SK-N-SH (cell line): ENCODE measurements around the gene RUNDC3A. TPM values are rescaled to one million over a fixed set of nuclear protein-coding genes. Genes with fewer than 3 reads are reported as not detected.

Experiments used
- CTCF ChIA-PET: fragments of 300-600, 350-600 bp; formaldehyde crosslinking; extraction: SDS; loops from one replicate; lab custom pipeline; 2021; lab: Yijun Ruan, JAX
- POLR2A ChIA-PET: fragments of 350-600 bp; sonication (Branson Sonifier 250); formaldehyde crosslinking; extraction: SDS; loops from one replicate; lab custom pipeline; 2020; ENCODE audit warnings: antibody characterized with exemption, inconsistent platforms; lab: Yijun Ruan, JAX
- DNase-seq: peaks from one replicate; pipeline ENCODE4 v3.0.0; 2012
- H2AFZ ChIP-seq: fragments of 200-600 bp; sonication (generic); 2 replicates; pipeline ENCODE4 v1.8.1; 2016; ENCODE audit warnings: antibody characterized with exemption, mild to moderate bottlenecking, low read depth
- H3F3A ChIP-seq: fragments of 200-600 bp; sonication (generic); replicated peaks from 2 replicates; pipeline ENCODE3; 2016; ENCODE audit warnings: antibody characterized with exemption, mild to moderate bottlenecking; ENCODE audit not compliant: insufficient read depth
- H3K27ac ChIP-seq, 2 experiments: fragments of 200-500 bp in 1 of 2; fragments of 200-600 bp in 1 of 2; sonication (Bioruptor generic) in 1 of 2; sonication (generic), shearing (Covaris generic) in 1 of 2; 2 replicates each; pipeline versions ENCODE4 v1.5.1 to v1.6.1; 2014 to 2016; ENCODE audit warnings: low read depth in 2 of 2, inconsistent platforms in 1 of 2, low read length in 1 of 2, mild to moderate bottlenecking in 1 of 2, mixed read lengths in 1 of 2
- H3K27me3 ChIP-seq: fragments of 200-600 bp; sonication (generic), shearing (Covaris generic); 2 replicates; pipeline ENCODE4 v1.6.1; 2016; ENCODE audit warnings: mixed run types; ENCODE audit not compliant: insufficient read depth
- H3K36me3 ChIP-seq, 2 experiments: fragments of 200-500 bp in 1 of 2; fragments of 200-600 bp in 1 of 2; sonication (Bioruptor generic) in 1 of 2; sonication (generic) in 1 of 2; replicated peaks in 1 of 2; 2 replicates each; pipeline versions ENCODE3 to v1.5.1; 2014 to 2016; ENCODE audit warnings: low read length in 1 of 2, mild to moderate bottlenecking in 1 of 2; ENCODE audit not compliant: insufficient read depth in 2 of 2, control insufficient read depth in 1 of 2
- H3K4me1 ChIP-seq, 2 experiments: fragments of 200-500 bp in 1 of 2; fragments of 200-600 bp in 1 of 2; sonication (Bioruptor generic) in 1 of 2; sonication (generic), shearing (Covaris generic) in 1 of 2; 2 replicates each; pipeline versions ENCODE4 v1.5.1 to v1.6.1; 2014 to 2016; ENCODE audit warnings: low read depth in 1 of 2, low read length in 1 of 2, mixed run types in 1 of 2; ENCODE audit not compliant: insufficient read depth in 2 of 2, control insufficient read depth in 1 of 2
- H3K4me2 ChIP-seq: fragments of 200-600 bp; sonication (generic), shearing (Covaris generic); 2 replicates; pipeline ENCODE4 v1.6.1; 2017; ENCODE audit warnings: mixed run types
- H3K4me3 ChIP-seq, 2 experiments: fragments of 200-500 bp in 1 of 2; fragments of 200-600 bp in 1 of 2; sonication (Bioruptor generic) in 1 of 2; sonication (generic), shearing (Covaris generic) in 1 of 2; 2 replicates each; pipeline versions ENCODE4 v1.5.1 to v1.8.1; 2014 to 2016; ENCODE audit warnings: low read depth in 2 of 2, inconsistent platforms in 1 of 2, low read length in 1 of 2, mild to moderate bottlenecking in 1 of 2, mixed read lengths in 1 of 2, moderate library complexity in 1 of 2
- H3K79me2 ChIP-seq: fragments of 200-600 bp; sonication (generic); 2 replicates; pipeline ENCODE4 v1.8.1; 2017; ENCODE audit warnings: mild to moderate bottlenecking; ENCODE audit not compliant: insufficient read depth
- H3K9ac ChIP-seq: fragments of 200-600 bp; sonication (generic); 2 replicates; pipeline ENCODE4 v1.6.1; 2017; ENCODE audit warnings: mixed run types
- H3K9me2 ChIP-seq: fragments of 200-600 bp; sonication (generic); 2 replicates; pipeline ENCODE4 v1.6.1; 2017; ENCODE audit warnings: mixed run types
- H3K9me3 ChIP-seq: fragments of 200-600 bp; sonication (generic); 2 replicates; pipeline ENCODE4 v1.6.1; 2017; ENCODE audit warnings: mixed run types, mild to moderate bottlenecking, moderate library complexity
- H4K20me1 ChIP-seq: fragments of 200-600 bp; sonication (generic); 2 replicates; pipeline ENCODE4 v1.6.1; 2017; ENCODE audit warnings: mild to moderate bottlenecking, mixed run types; ENCODE audit not compliant: insufficient read depth
- CHD2 ChIP-seq: fragments of 150-350 bp; IDR thresholded peaks from 2 replicates; pipeline ENCODE4 v1.6.1; 2018; ENCODE audit warnings: low read length; ENCODE audit not compliant: partially characterized antibody
- EZH2phosphoT487 ChIP-seq: fragments of 200-600 bp; sonication (generic); IDR thresholded peaks from 2 replicates; pipeline ENCODE4 v1.6.1; 2017; ENCODE audit warnings: low read depth, mixed run types, mild to moderate bottlenecking, antibody characterized with exemption, moderate library complexity, borderline replicate concordance
- GATA2 ChIP-seq: sonication (generic); formaldehyde crosslinking; IDR thresholded peaks from 2 replicates; pipeline ENCODE4 v1.5.0; 2020; ENCODE audit warnings: mild to moderate bottlenecking, missing genetic modification reagents
- MXI1 ChIP-seq: IDR thresholded peaks from 2 replicates; pipeline ENCODE4 v1.6.1; 2012; ENCODE audit warnings: mild to moderate bottlenecking, low read depth, low read length, improper control_type of control experiment
- SIN3A ChIP-seq: IDR thresholded peaks from 2 replicates; pipeline ENCODE4 v1.6.1; 2012; ENCODE audit warnings: low read depth, mild to moderate bottlenecking, low read length, moderate library complexity, borderline replicate concordance
- SMC3 ChIP-seq: IDR thresholded peaks from 2 replicates; pipeline ENCODE4 v1.6.1; 2012; ENCODE audit warnings: low read depth, low read length, improper control_type of control experiment
- WGBS: methylation state at CpG from one replicate; pipeline ENCODE4 v1.1.6; 2017; ENCODE audit warnings: low lambda C conversion rate; 5-methylcytosine and 5-hydroxymethylcytosine counted together
- polyA plus RNA-seq, 3 experiments: library from polyadenylated mRNA; depleted of rRNA; stranded (reverse); fragments of >200 nt; gene quantifications; 2 replicates each; pipeline ENCODE4 v1.2.3, GENCODE V29; 2012
- TF ChIP-seq, protein P1 (sequence below): IDR thresholded peaks from 2 replicates; pipeline ENCODE4 v1.4.0; 2012; ENCODE audit warnings: low read depth, borderline replicate concordance
- TF ChIP-seq, protein P2 (sequence below): IDR thresholded peaks from 2 replicates; pipeline ENCODE4 v1.4.0; 2012; ENCODE audit warnings: low read depth
- TF ChIP-seq, protein P3 (sequence below): IDR thresholded peaks from 2 replicates; pipeline ENCODE4 v1.6.1; 2012; ENCODE audit warnings: mild to moderate bottlenecking, low read depth, low read length, moderate library complexity

RUNDC3A gene
- 8.9 and 11.0 TPM in 2 replicates for polyA plus RNA-seq (2012; rRNA removed)
- polyA plus RNA-seq (2012; cell fraction: cytosol; rRNA removed) = 5.8 and 7.9 TPM in 2 replicates
- 21.4 and 28.5 TPM in 2 replicates for polyA plus RNA-seq (2012; cell fraction: nucleus; rRNA removed)

DNA sequence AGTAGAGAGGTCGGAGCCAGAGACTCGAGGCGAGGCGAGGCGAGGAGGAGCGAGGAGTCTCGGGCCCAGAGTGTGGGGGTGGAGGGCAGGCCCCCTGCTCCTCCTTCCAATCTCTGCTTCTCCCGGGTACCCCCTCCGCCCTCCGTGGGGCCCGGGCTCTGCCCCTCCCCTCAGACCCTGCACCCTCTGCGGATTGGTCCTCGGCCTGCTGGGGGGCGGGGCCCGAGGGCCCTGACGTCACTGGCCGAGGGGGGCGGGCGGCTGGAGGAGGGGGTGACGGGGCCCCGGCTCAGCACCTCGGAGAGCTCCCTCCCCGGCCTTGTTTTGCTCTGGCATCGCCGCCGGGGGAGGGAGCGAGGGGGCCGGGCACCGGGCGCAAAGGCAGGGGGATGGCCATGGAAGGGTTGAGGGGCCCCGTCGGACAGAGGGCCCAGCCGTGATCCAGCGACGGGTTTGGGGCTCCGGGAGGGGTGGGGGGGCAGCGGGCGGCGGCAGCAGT, at the start of gene RUNDC3A:
TSS of gene RUNDC3A (plus strand) at position 282 of the 499 bp plus-strand sequence. CDS start 232 bp downstream, outside the sequence.
- peak; percentile 100 for DNase-seq

More for the DNA sequence above, at the start of gene RUNDC3A:
- Histone ChIP-seq H3K4me3 (peak within 1 kb of the TSS; percentile 52 to 60), H3F3A (no peaks in the 10 kb centered on the region), H3K27ac (peak within 1 kb of the TSS; percentile 22 to 92; a peak in 3 of 4 replicates), H2AFZ (0 out of 2 replicates have a peak within 1 kb of the TSS, but pooled peaks have one; percentile 41), H3K9me2 (no peaks in the 10 kb centered on the region), H3K4me2 (peak within 1 kb of the TSS; percentile 80), H3K9me3 (no peaks in the 10 kb centered on the region), H3K79me2 (no peaks in the 10 kb centered on the region), H3K4me1 (peaks cover 0 to 31% of the 10 kb centered on the region in 2 experiments; a peak in 1 of 4 replicates), H3K36me3 (no peaks in the 10 kb centered on the region), H4K20me1 (no peaks in the 10 kb centered on the region), H3K27me3 (no peaks in the 10 kb centered on the region), H3K9ac (no peak within 1 kb of the TSS)
- 4% methylated on average over 20 of the region's 39 CpGs for WGBS
- ChIA-PET POLR2A (interaction anchor here (1.0 to 4.4 kb wide), 9 partner anchors 12 to 122 kb away, joined by 3 to 34 read pairs (median 4); partner anchors contain the start of genes SLC25A39 and TMUB2), CTCF (interaction anchor here (0.9 to 5.7 kb wide), 4 partner anchors 11 to 88 kb away, joined by 3 to 37 read pairs (median 7); partner anchors contain the start of genes GRN and UBTF)
- TF ChIP-seq CHD2 = peak; percentile 39
- no peak for TF ChIP-seq EZH2phosphoT487
- TF ChIP-seq GATA2 (CRISPR knock-in tag) = no peak
- peak; percentile 94 for TF ChIP-seq SIN3A
- TF ChIP-seq, protein P1, sequence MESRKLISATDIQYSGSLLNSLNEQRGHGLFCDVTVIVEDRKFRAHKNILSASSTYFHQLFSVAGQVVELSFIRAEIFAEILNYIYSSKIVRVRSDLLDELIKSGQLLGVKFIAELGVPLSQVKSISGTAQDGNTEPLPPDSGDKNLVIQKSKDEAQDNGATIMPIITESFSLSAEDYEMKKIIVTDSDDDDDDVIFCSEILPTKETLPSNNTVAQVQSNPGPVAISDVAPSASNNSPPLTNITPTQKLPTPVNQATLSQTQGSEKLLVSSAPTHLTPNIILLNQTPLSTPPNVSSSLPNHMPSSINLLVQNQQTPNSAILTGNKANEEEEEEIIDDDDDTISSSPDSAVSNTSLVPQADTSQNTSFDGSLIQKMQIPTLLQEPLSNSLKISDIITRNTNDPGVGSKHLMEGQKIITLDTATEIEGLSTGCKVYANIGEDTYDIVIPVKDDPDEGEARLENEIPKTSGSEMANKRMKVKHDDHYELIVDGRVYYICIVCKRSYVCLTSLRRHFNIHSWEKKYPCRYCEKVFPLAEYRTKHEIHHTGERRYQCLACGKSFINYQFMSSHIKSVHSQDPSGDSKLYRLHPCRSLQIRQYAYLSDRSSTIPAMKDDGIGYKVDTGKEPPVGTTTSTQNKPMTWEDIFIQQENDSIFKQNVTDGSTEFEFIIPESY = no peak
- TF ChIP-seq, protein P2, sequence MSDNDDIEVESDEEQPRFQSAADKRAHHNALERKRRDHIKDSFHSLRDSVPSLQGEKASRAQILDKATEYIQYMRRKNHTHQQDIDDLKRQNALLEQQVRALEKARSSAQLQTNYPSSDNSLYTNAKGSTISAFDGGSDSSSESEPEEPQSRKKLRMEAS = peak; percentile 36; the same call in 1 of the 2 replicates
- 0 out of 2 replicates have a peak, but pooled peaks have one; percentile 37 for TF ChIP-seq MXI1
- TF ChIP-seq, protein P3, sequence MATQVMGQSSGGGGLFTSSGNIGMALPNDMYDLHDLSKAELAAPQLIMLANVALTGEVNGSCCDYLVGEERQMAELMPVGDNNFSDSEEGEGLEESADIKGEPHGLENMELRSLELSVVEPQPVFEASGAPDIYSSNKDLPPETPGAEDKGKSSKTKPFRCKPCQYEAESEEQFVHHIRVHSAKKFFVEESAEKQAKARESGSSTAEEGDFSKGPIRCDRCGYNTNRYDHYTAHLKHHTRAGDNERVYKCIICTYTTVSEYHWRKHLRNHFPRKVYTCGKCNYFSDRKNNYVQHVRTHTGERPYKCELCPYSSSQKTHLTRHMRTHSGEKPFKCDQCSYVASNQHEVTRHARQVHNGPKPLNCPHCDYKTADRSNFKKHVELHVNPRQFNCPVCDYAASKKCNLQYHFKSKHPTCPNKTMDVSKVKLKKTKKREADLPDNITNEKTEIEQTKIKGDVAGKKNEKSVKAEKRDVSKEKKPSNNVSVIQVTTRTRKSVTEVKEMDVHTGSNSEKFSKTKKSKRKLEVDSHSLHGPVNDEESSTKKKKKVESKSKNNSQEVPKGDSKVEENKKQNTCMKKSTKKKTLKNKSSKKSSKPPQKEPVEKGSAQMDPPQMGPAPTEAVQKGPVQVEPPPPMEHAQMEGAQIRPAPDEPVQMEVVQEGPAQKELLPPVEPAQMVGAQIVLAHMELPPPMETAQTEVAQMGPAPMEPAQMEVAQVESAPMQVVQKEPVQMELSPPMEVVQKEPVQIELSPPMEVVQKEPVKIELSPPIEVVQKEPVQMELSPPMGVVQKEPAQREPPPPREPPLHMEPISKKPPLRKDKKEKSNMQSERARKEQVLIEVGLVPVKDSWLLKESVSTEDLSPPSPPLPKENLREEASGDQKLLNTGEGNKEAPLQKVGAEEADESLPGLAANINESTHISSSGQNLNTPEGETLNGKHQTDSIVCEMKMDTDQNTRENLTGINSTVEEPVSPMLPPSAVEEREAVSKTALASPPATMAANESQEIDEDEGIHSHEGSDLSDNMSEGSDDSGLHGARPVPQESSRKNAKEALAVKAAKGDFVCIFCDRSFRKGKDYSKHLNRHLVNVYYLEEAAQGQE = peak; percentile 100
- 0 out of 2 replicates have a peak, but pooled peaks have one; percentile 2 for TF ChIP-seq SMC3
